HepG2 (cell line): ENCODE data around the gene ZSCAN21. TPM values are rescaled to one million over a fixed set of nuclear protein-coding genes. Genes with fewer than 3 reads are reported as not detected.

Experiments
- ADNP ChIP-seq: sonication (generic); formaldehyde crosslinking; IDR thresholded peaks from 2 replicates; pipeline ENCODE4 v1.4.0; 2020; ENCODE audit warnings: missing genetic modification reagents
- CREB3 ChIP-seq: sonication (generic); formaldehyde crosslinking; IDR thresholded peaks from 2 replicates; pipeline ENCODE4 v1.5.0; 2020; ENCODE audit warnings: missing genetic modification reagents
- EZH2 ChIP-seq: conservative IDR thresholded peaks from 2 replicates; pipeline ENCODE4 v1.6.1; 2012; ENCODE audit warnings: mild to moderate bottlenecking, low read depth, low read length, moderate library complexity
- HNF1B ChIP-seq: sonication (generic); formaldehyde crosslinking; IDR thresholded peaks from 2 replicates; pipeline ENCODE4 v1.5.1; 2020; ENCODE audit warnings: mild to moderate bottlenecking, moderate library complexity, missing genetic modification reagents
- MEIS1 ChIP-seq: sonication (generic); formaldehyde crosslinking; IDR thresholded peaks from 2 replicates; pipeline ENCODE4 v1.9.0; 2021; ENCODE audit warnings: mild to moderate bottlenecking, missing genetic modification reagents, moderate library complexity, borderline replicate concordance
- PHB2 ChIP-seq: fragments of 450-650 bp; IDR thresholded peaks from 2 replicates; pipeline ENCODE4 v1.6.1; 2018; ENCODE audit not compliant: partially characterized antibody
- PHF8 ChIP-seq: sonication (generic); formaldehyde crosslinking; IDR thresholded peaks from 2 replicates; pipeline ENCODE4 v1.5.0; 2020; ENCODE audit warnings: missing genetic modification reagents
- RAD51 ChIP-seq: fragments of 450-650 bp; IDR thresholded peaks from 2 replicates; pipeline ENCODE4 v1.6.1; 2016; ENCODE audit warnings: borderline replicate concordance
- RBM22 ChIP-seq: fragments of 200-400 bp; formaldehyde crosslinking; optimal IDR thresholded peaks from 2 replicates; pipeline ENCODE3; 2017; ENCODE audit warnings: mild to moderate bottlenecking, low read length, moderate library complexity
- SALL2 ChIP-seq: sonication (generic); formaldehyde crosslinking; IDR thresholded peaks from 2 replicates; pipeline ENCODE4 v1.8.1; 2023; ENCODE audit warnings: mild to moderate bottlenecking, missing genetic modification reagents, inconsistent platforms
- SMARCC2 ChIP-seq: fragments of 450-650 bp; IDR thresholded peaks from 2 replicates; pipeline ENCODE4 v1.6.1; 2017; ENCODE audit warnings: antibody characterized with exemption, mild to moderate bottlenecking
- SP2 ChIP-seq: sonication (generic); formaldehyde crosslinking; IDR thresholded peaks from 2 replicates; pipeline ENCODE4 v1.5.1; 2020; ENCODE audit warnings: mild to moderate bottlenecking, missing genetic modification reagents
- SRSF4 ChIP-seq: fragments of 200-400 bp; formaldehyde crosslinking; IDR thresholded peaks from one replicate; pipeline ENCODE4 v1.6.1; 2018; ENCODE audit warnings: mild to moderate bottlenecking, low read depth, low read length, moderate library complexity; ENCODE audit not compliant: poor library complexity, severe bottlenecking
- U2AF2 ChIP-seq: fragments of 200-400 bp; formaldehyde crosslinking; IDR thresholded peaks from 2 replicates; pipeline ENCODE4 v1.6.1; 2017; ENCODE audit warnings: low read depth, mild to moderate bottlenecking, low read length
- ZBED4 ChIP-seq: sonication (generic); formaldehyde crosslinking; IDR thresholded peaks from 2 replicates; pipeline ENCODE4 v1.4.0; 2020; ENCODE audit warnings: missing genetic modification reagents, borderline replicate concordance
- ZNF513 ChIP-seq: sonication (generic); formaldehyde crosslinking; conservative IDR thresholded peaks from 2 replicates; pipeline ENCODE4 v1.5.0; 2020; ENCODE audit warnings: missing genetic modification reagents
- ZNF614 ChIP-seq: IDR thresholded peaks from 2 replicates; pipeline ENCODE4 v1.6.1; 2018; ENCODE audit warnings: missing biosample characterization, missing genetic modification reagents, inconsistent platforms, borderline replicate concordance
- ZNF792 ChIP-seq: IDR thresholded peaks from 2 replicates; pipeline ENCODE4 v1.6.1; 2016
- ZSCAN9 ChIP-seq: IDR thresholded peaks from 2 replicates; pipeline ENCODE4 v1.6.1; 2016; ENCODE audit warnings: borderline replicate concordance
- polyA plus RNA-seq, 8 experiments: library from polyadenylated mRNA; depleted of rRNA in 3 of 8; stranded (reverse) in 7 of 8; unstranded in 1 of 8; fragments of >200 nt; fragmentation: Illumina TruSeq in 4 of 8; extraction: Trizol in 4 of 8; gene quantifications; 2 replicates each; pipeline versions ENCODE4 v1.2.1 to v1.2.3, GENCODE V29; 2011 to 2016; ENCODE audit warnings: low read depth in 4 of 8, missing spikeins in 1 of 8, mixed read lengths in 1 of 8; ENCODE audit not compliant: insufficient read depth in 1 of 8
- total RNA-seq, 5 experiments: library from RNA; depleted of rRNA; stranded (reverse); fragments of >200 nt; fragmentation: Illumina TruSeq; extraction: Trizol; gene quantifications; 2 replicates each; pipeline ENCODE4 v1.2.3, GENCODE V29; 2016; ENCODE audit warnings: low read depth in 1 of 5
- TF ChIP-seq, protein P1 (sequence below): sonication (generic); formaldehyde crosslinking; IDR thresholded peaks from 2 replicates; pipeline ENCODE4 v1.8.0; 2022; ENCODE audit warnings: missing genetic modification reagents, mild to moderate bottlenecking, borderline replicate concordance

ZSCAN21 gene
- total and polyA plus RNA-seq, 2 of the 13 experiments (the other 11 are each of a cell fraction or from before 2014, with no cell fraction given): 7.0 to 10.0 TPM

DNA sequence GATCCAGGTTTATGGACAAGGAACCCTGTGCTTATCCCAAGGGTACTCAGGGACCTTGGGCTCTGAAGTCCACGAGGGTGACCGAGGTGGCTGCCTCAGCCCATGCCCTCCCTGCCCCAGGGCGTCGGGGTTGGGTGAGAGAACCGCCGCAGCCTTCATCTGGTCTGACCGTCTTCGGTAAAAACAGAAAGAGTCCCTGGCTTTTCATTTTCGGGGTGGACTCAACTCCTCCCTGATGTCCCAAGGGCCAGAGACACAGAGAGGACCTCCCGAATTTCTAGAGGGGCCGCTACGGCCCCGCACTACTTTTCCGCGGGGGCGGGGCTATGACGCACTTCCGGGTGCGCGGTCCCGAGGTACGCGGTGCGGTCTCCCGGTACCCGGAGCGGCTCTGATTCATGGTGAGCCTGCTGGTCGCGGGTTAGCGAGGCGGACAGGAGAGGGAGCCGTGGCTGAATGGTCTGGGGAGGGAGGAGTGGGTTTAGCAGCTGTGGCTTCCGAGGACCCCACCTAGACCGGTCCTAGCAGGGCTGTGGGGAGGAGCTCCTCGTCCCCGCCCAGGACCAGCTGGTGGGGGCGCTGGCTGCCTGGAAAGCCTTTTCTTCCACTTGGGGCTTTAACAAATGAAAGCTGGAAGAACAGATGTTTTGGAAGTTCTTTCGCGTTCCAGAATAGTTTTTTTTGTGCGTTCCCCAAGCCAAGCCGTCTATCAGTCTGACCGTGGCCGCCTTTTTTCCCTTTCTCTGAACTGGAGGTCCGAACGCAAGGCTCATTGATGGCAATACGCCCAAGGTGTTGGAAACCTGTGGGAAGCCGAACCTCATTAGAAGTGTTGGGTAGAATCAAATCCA, at the start of gene ZSCAN21 (continued):
- TF ChIP-seq PHF8 (CRISPR knock-in tag): peak; percentile 75
- TF ChIP-seq, protein P1, sequence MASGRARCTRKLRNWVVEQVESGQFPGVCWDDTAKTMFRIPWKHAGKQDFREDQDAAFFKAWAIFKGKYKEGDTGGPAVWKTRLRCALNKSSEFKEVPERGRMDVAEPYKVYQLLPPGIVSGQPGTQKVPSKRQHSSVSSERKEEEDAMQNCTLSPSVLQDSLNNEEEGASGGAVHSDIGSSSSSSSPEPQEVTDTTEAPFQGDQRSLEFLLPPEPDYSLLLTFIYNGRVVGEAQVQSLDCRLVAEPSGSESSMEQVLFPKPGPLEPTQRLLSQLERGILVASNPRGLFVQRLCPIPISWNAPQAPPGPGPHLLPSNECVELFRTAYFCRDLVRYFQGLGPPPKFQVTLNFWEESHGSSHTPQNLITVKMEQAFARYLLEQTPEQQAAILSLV (CRISPR knock-in tag): peak; percentile 65; the same call in 1 of the 2 replicates
- no peak for TF ChIP-seq RAD51
- TF ChIP-seq EZH2: no peak
- peak; percentile 33; the same call in 1 of the 2 replicates for TF ChIP-seq ZNF614
- no peak for TF ChIP-seq RBM22
- no peak for TF ChIP-seq SMARCC2
- no peak for TF ChIP-seq MEIS1
- TF ChIP-seq U2AF2: no peak
- peak; percentile 43; the same call in 1 of the 2 replicates for TF ChIP-seq SALL2 (CRISPR knock-in tag)
- 0 out of 2 replicates have a peak, but pooled peaks have one; percentile 35 for TF ChIP-seq ZNF792 (CRISPR knock-in tag)
- TF ChIP-seq CREB3: peak; percentile 77; the same call in 1 of the 2 replicates
- TF ChIP-seq ADNP (CRISPR knock-in tag): no peak
- TF ChIP-seq ZBED4 (CRISPR knock-in tag): no peak
- TF ChIP-seq ZNF513 (CRISPR knock-in tag): no peak
- TF ChIP-seq PHB2: no peak
- TF ChIP-seq ZSCAN9: peak; percentile 63; the same call in 1 of the 2 replicates
- no peak for TF ChIP-seq SRSF4
- TF ChIP-seq HNF1B: no peak
- TF ChIP-seq SP2: peak; percentile 48; the same call in 1 of the 2 replicates
